AG04450 (cell line): ENCODE results near the gene ANP32A. TPM values are rescaled to one million over a fixed set of nuclear protein-coding genes. Genes with fewer than 3 reads are reported as not detected.

Experiments
- CTCF ChIA-PET: fragments of 300-600, 350-600 bp; formaldehyde crosslinking; extraction: SDS; loops from one replicate; lab custom pipeline; 2022; ENCODE audit warnings: antibody characterized with exemption, inconsistent platforms; lab: Charles Lee
- POLR2A ChIA-PET: fragments of 350-600 bp; formaldehyde crosslinking; extraction: SDS; loops from one replicate; lab custom pipeline; 2021; ENCODE audit warnings: antibody characterized with exemption, inconsistent platforms; lab: Yijun Ruan, JAX
- DNase-seq: peaks from one replicate; pipeline ENCODE4 v3.0.0-alpha.2; 2011; ENCODE audit warnings: low read depth, low spot score
- H3K27ac ChIP-seq: one replicate; pipeline ENCODE4 v1.5.1; 2012; ENCODE audit warnings: low read depth, low read length, control low read depth
- H3K27me3 ChIP-seq: one replicate; pipeline ENCODE4 v1.6.0; 2012; ENCODE audit warnings: low read length; ENCODE audit not compliant: control insufficient read depth, insufficient read depth
- H3K4me3 ChIP-seq: 2 replicates; pipeline ENCODE4 v1.5.1; 2011; ENCODE audit warnings: mild to moderate bottlenecking, low read depth, low read length, control low read depth
- H3K9me3 ChIP-seq: 2 replicates; pipeline ENCODE4 v1.5.1; 2012; ENCODE audit warnings: low read length; ENCODE audit not compliant: control insufficient read depth, insufficient read depth
- CTCF ChIP-seq: IDR thresholded peaks from 2 replicates; pipeline ENCODE4 v1.5.1; 2011; ENCODE audit warnings: low read depth, low read length, control low read depth, inconsistent platforms
- polyA plus RNA-seq: library from polyadenylated mRNA; depleted of rRNA; stranded (reverse); fragments of >200 nt; gene quantifications from 2 replicates; pipeline ENCODE4 v1.2.3, GENCODE V29; 2011

Gene ANP32A
- polyA plus RNA-seq, 1 experiment = 69.4 TPM

- no peak for TF ChIP-seq CTCF
- ChIA-PET POLR2A (no interaction called here), CTCF (interaction anchor here (0.9 to 1.2 kb wide), 2 partner anchors 58 to 108 kb away, joined by 3 to 4 read pairs; no protein-coding TSS in a partner anchor)
- Histone ChIP-seq H3K4me3 (peak overlapping the region; percentile 94), H3K9me3 (peaks cover 8% of the 10 kb centered on the region; the same call in 1 of the 2 replicates), H3K27me3 (no peaks in the 10 kb centered on the region), H3K27ac (peak overlapping the region; percentile 78)
- no peak for DNase-seq
These were observed 3.2 kb downstream of the ANP32A start for GRCh38 chr15:68817304-68818065.

GRCh38 chr15:68816795-68817303 is 3.8 kb downstream of the ANP32A start:
- DNase-seq = no peak
- Histone ChIP-seq H3K9me3 (peaks cover 8% of the 10 kb centered on the region; the same call in 1 of the 2 replicates), H3K4me3 (peak overlapping the region; percentile 94), H3K27ac (peak overlapping the region; percentile 42), H3K27me3 (no peaks in the 10 kb centered on the region)
- ChIA-PET POLR2A (interaction anchor here (0.7 kb wide), 1 partner anchor 298 kb away, joined by 3 read pairs; no protein-coding TSS in a partner anchor), CTCF (interaction anchor here (0.9 to 1.4 kb wide), 3 partner anchors 59 to 510 kb away, joined by 3 to 4 read pairs (median 3); no protein-coding TSS in a partner anchor)
- no peak for TF ChIP-seq CTCF

GRCh38 chr15:68816158-68816557 is 4.5 kb downstream of the ANP32A start:
- no peak overlapping the region for H3K4me3 ChIP-seq
- no peaks in the 10 kb centered on the region for H3K27me3 ChIP-seq
- H3K9me3 ChIP-seq = peaks cover 8% of the 10 kb centered on the region; the same call in 1 of the 2 replicates
- no peak overlapping the region for H3K27ac ChIP-seq
- DNase-seq = no peak
- TF ChIP-seq CTCF = no peak
- ChIA-PET POLR2A (no interaction called here), CTCF (interaction anchor here (0.9 to 1.4 kb wide), 2 partner anchors 109 to 510 kb away, joined by 3 to 4 read pairs; no protein-coding TSS in a partner anchor)

- ChIA-PET POLR2A (interaction anchor here (0.7 kb wide), 1 partner anchor 45 kb away, joined by 7 read pairs; no protein-coding TSS in a partner anchor), CTCF (interaction anchor here (0.6 to 1.4 kb wide), 2 partner anchors 20 to 509 kb away, joined by 3 read pairs; no protein-coding TSS in a partner anchor)
- Histone ChIP-seq H3K4me3 (no peak overlapping the region), H3K27ac (no peak overlapping the region), H3K9me3 (peaks cover 8% of the 10 kb centered on the region; the same call in 1 of the 2 replicates), H3K27me3 (no peaks in the 10 kb centered on the region)
- no peak for TF ChIP-seq CTCF
- DNase-seq = no peak
These were observed 5.1 kb downstream of the ANP32A start for GRCh38 chr15:68815598-68815997.
